ENCODE measurements around the gene ACTN1.

Gene ACTN1

GRCh38 chr14:68955164-68955850 is 23.8 kb downstream of the ACTN1 start:
- Histone ChIP-seq H3K4me3 (ENCODE audit: low read depth, low read length) (no peak overlapping the region), H3K36me3 (ENCODE audit: control insufficient read depth in 1 of 2, insufficient read depth in 2 of 2, low read length in 2 of 2) (peaks cover 35 to 53% of the 10 kb centered on the region in 2 experiments), H3K4me2 (ENCODE audit: low read length) (no peak overlapping the region), H4K8ac (ENCODE audit: low read depth, low read length) (no peak overlapping the region), H3K23ac (ENCODE audit: low read length) (no peak overlapping the region), H2AK5ac (ENCODE audit: low read length) (no peak overlapping the region), H3K79me2 (ENCODE audit: control insufficient read depth, insufficient read depth, low read length, poor library complexity) (peaks cover 69% of the 10 kb centered on the region), H3K27ac (ENCODE audit: low read depth, low read length) (peak overlapping the region; percentile 6), H3K27me3 (ENCODE audit: insufficient read depth, low read length) (no peaks in the 10 kb centered on the region), H3K14ac (ENCODE audit: low read length) (no peak overlapping the region), H3K4ac (ENCODE audit: low read depth, low read length) (peak overlapping the region; percentile 94), H3K18ac (ENCODE audit: low read length) (no peak overlapping the region), H4K91ac (ENCODE audit: low read depth, low read length) (no peak overlapping the region), H2BK120ac (ENCODE audit: insufficient read depth, low read length, poor library complexity) (no peak overlapping the region), H3K79me1 (ENCODE audit: low read length) (peaks cover 22% of the 10 kb centered on the region), H4K12ac (ENCODE audit: low read depth, low read length) (no peak overlapping the region), H2BK12ac (ENCODE audit: low read length) (no peak overlapping the region), H3K4me1 (ENCODE audit: control insufficient read depth in 1 of 2, insufficient read depth in 2 of 2, low read length in 2 of 2) (peaks cover 51 to 54% of the 10 kb centered on the region in 2 experiments), H2AFZ (ENCODE audit: insufficient read depth, low read length, poor library complexity) (no peak overlapping the region), H3K9ac (ENCODE audit: low read length) (no peak overlapping the region), H3K9me3 (ENCODE audit: insufficient read depth, low read depth, low read length) (no peaks in the 10 kb centered on the region), H2BK5ac (ENCODE audit: low read depth, low read length, poor library complexity) (peak overlapping the region; percentile 22)
- DNase-seq = no peak
- no CpG with 5 or more reads among the region's 10 CpGs for WGBS (ENCODE audit: extremely low coverage, insufficient coverage, insufficient read length)

DNA sequence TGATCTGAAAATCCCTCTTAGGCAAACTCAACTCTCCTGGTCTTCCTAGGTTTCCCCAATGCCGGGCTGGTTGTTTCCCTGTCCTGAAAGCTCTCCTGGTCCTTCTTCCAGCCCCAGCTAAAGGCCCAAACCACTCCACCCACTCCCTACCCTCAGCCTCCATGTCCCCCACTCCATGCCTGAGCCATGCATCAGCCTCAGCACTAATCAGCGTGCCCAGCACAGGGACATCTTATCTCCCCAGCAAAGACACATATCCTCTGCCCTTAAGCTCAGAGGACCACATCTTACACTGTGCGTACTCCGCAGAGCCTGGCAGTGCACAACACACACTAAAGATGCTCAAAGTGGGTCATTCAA is 25.9 kb downstream of the ACTN1 start:
- Histone ChIP-seq H2BK12ac (ENCODE audit: low read length) (no peak overlapping the region), H2BK120ac (ENCODE audit: insufficient read depth, low read length, poor library complexity) (no peak overlapping the region), H3K27me3 (ENCODE audit: insufficient read depth, low read length) (no peaks in the 10 kb centered on the region), H3K9ac (ENCODE audit: low read length) (no peak overlapping the region), H3K4me3 (ENCODE audit: low read depth, low read length) (no peak overlapping the region), H3K14ac (ENCODE audit: low read length) (peak overlapping the region; percentile 65), H3K23ac (ENCODE audit: low read length) (no peak overlapping the region), H2AK5ac (ENCODE audit: low read length) (no peak overlapping the region), H3K4ac (ENCODE audit: low read depth, low read length) (peak overlapping the region; percentile 80), H3K4me1 (ENCODE audit: control insufficient read depth in 1 of 2, insufficient read depth in 2 of 2, low read length in 2 of 2) (peaks cover 60 to 63% of the 10 kb centered on the region in 2 experiments), H3K9me3 (ENCODE audit: insufficient read depth, low read depth, low read length) (no peaks in the 10 kb centered on the region), H3K4me2 (ENCODE audit: low read length) (no peak overlapping the region), H3K27ac (ENCODE audit: low read depth, low read length) (peak overlapping the region; percentile 31), H4K8ac (ENCODE audit: low read depth, low read length) (no peak overlapping the region), H3K79me1 (ENCODE audit: low read length) (peaks cover 27% of the 10 kb centered on the region), H3K79me2 (ENCODE audit: control insufficient read depth, insufficient read depth, low read length, poor library complexity) (peaks cover 73% of the 10 kb centered on the region), H3K36me3 (ENCODE audit: control insufficient read depth in 1 of 2, insufficient read depth in 2 of 2, low read length in 2 of 2) (peaks cover 32 to 50% of the 10 kb centered on the region in 2 experiments), H2AFZ (ENCODE audit: insufficient read depth, low read length, poor library complexity) (no peak overlapping the region), H4K91ac (ENCODE audit: low read depth, low read length) (no peak overlapping the region), H4K12ac (ENCODE audit: low read depth, low read length) (no peak overlapping the region), H3K18ac (ENCODE audit: low read length) (peak overlapping the region; percentile 53), H2BK5ac (ENCODE audit: low read depth, low read length, poor library complexity) (no peak overlapping the region)
- DNase-seq = peak; percentile 71 to 79
- no CpG with 5 or more reads among the region's 4 CpGs for WGBS (ENCODE audit: extremely low coverage, insufficient coverage, insufficient read length)

- H3K18ac ChIP-seq (ENCODE audit: low read length) = peak overlapping the region; percentile 28
- no peak overlapping the region for H4K8ac ChIP-seq (ENCODE audit: low read depth, low read length)
These were observed 26.4 kb downstream of the ACTN1 start for GRCh38 chr14:68952531-68953195.

DNA sequence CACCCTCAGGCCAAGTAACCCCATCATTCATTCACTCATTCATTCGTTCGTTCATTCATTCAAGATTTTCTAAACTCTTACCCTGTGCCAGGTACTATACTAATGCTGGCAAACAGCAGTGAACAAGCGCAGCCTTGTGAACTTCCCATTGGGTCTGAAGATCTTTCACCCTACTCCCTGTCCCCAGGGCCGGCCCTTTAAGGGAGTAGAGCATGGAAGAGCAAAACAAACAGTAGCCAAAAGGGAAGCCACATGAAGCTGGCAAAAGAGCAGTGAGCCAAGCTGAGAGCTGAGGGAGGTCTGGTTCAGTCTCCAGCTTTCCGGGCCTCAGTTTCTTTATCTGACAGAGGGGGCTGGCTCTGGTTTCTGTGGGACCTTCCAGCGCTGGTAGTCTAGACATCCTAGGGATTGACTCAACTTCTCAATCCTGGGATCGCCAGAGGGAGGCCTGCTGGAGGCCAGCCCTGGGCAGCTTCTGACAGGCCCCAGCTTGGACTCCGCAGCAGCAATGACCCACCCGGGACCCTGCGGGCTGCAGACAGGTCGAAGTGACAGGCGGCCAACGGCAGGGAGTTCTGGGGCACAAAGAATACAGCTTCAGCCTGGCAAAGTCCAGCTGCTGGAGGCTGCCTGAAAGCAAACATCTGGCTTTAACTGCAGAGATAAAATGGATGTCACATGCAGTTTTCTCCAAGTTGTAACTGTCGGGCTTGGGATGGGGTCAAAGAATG is 27.1 kb downstream of the ACTN1 start:
- no peak overlapping the region for H2BK120ac ChIP-seq (ENCODE audit: insufficient read depth, low read length, poor library complexity)
- no peak for DNase-seq
- peak overlapping the region; percentile 4 for H2BK12ac ChIP-seq (ENCODE audit: low read length)
- no peak overlapping the region for H4K12ac ChIP-seq (ENCODE audit: low read depth, low read length)
- no peak overlapping the region for H2AFZ ChIP-seq (ENCODE audit: insufficient read depth, low read length, poor library complexity)
- no peaks in the 10 kb centered on the region for H3K27me3 ChIP-seq (ENCODE audit: insufficient read depth, low read length)
- no peak overlapping the region for H3K23ac ChIP-seq (ENCODE audit: low read length)
- H4K8ac ChIP-seq (ENCODE audit: low read depth, low read length) = no peak overlapping the region
- peak overlapping the region; percentile 38 for H3K14ac ChIP-seq (ENCODE audit: low read length)
- no peak overlapping the region for H3K18ac ChIP-seq (ENCODE audit: low read length)
- H3K4me3 ChIP-seq (ENCODE audit: low read depth, low read length) = no peak overlapping the region
- peak overlapping the region; percentile 80 for H3K4ac ChIP-seq (ENCODE audit: low read depth, low read length)
- WGBS (ENCODE audit: extremely low coverage, insufficient coverage, insufficient read length) = no CpG with 5 or more reads among the region's 14 CpGs
- peaks cover 66% of the 10 kb centered on the region for H3K79me2 ChIP-seq (ENCODE audit: control insufficient read depth, insufficient read depth, low read length, poor library complexity)
- H3K9me3 ChIP-seq (ENCODE audit: insufficient read depth, low read depth, low read length) = no peaks in the 10 kb centered on the region
- H4K91ac ChIP-seq (ENCODE audit: low read depth, low read length) = peak overlapping the region; percentile 85
- H3K27ac ChIP-seq (ENCODE audit: low read depth, low read length) = peak overlapping the region; percentile 79
- H3K9ac ChIP-seq (ENCODE audit: low read length) = no peak overlapping the region
- peaks cover 27% of the 10 kb centered on the region for H3K79me1 ChIP-seq (ENCODE audit: low read length)
- H3K4me2 ChIP-seq (ENCODE audit: low read length) = no peak overlapping the region
- peak overlapping the region; percentile 79 for H2BK5ac ChIP-seq (ENCODE audit: low read depth, low read length, poor library complexity)
- H3K36me3 ChIP-seq (ENCODE audit: control insufficient read depth in 1 of 2, insufficient read depth in 2 of 2, low read length in 2 of 2) = peaks cover 21 to 42% of the 10 kb centered on the region in 2 experiments
- H2AK5ac ChIP-seq (ENCODE audit: low read length) = no peak overlapping the region
- H3K4me1 ChIP-seq (ENCODE audit: control insufficient read depth in 1 of 2, insufficient read depth in 2 of 2, low read length in 2 of 2) = peaks cover 53 to 67% of the 10 kb centered on the region in 2 experiments

More at GRCh38 chr14:68952531-68953195, 26.4 kb downstream of the ACTN1 start:
- Histone ChIP-seq H4K12ac (ENCODE audit: low read depth, low read length) (no peak overlapping the region), H2BK5ac (ENCODE audit: low read depth, low read length, poor library complexity) (peak overlapping the region; percentile 62), H3K27me3 (ENCODE audit: insufficient read depth, low read length) (no peaks in the 10 kb centered on the region), H2BK120ac (ENCODE audit: insufficient read depth, low read length, poor library complexity) (no peak overlapping the region), H2AK5ac (ENCODE audit: low read length) (no peak overlapping the region), H3K14ac (ENCODE audit: low read length) (no peak overlapping the region), H3K36me3 (ENCODE audit: control insufficient read depth in 1 of 2, insufficient read depth in 2 of 2, low read length in 2 of 2) (peaks cover 27 to 46% of the 10 kb centered on the region in 2 experiments), H3K23ac (ENCODE audit: low read length) (no peak overlapping the region), H3K4me1 (ENCODE audit: control insufficient read depth in 1 of 2, insufficient read depth in 2 of 2, low read length in 2 of 2) (peaks cover 59 to 66% of the 10 kb centered on the region in 2 experiments), H3K4me2 (ENCODE audit: low read length) (no peak overlapping the region), H3K9ac (ENCODE audit: low read length) (no peak overlapping the region), H3K27ac (ENCODE audit: low read depth, low read length) (peak overlapping the region; percentile 79), H2BK12ac (ENCODE audit: low read length) (no peak overlapping the region), H3K4me3 (ENCODE audit: low read depth, low read length) (no peak overlapping the region), H4K91ac (ENCODE audit: low read depth, low read length) (peak overlapping the region; percentile 18), H2AFZ (ENCODE audit: insufficient read depth, low read length, poor library complexity) (no peak overlapping the region), H3K79me2 (ENCODE audit: control insufficient read depth, insufficient read depth, low read length, poor library complexity) (peaks cover 72% of the 10 kb centered on the region), H3K79me1 (ENCODE audit: low read length) (peaks cover 27% of the 10 kb centered on the region), H3K4ac (ENCODE audit: low read depth, low read length) (peak overlapping the region; percentile 80), H3K9me3 (ENCODE audit: insufficient read depth, low read depth, low read length) (no peaks in the 10 kb centered on the region)
- WGBS (ENCODE audit: extremely low coverage, insufficient coverage, insufficient read length) = no CpG with 5 or more reads among the region's 12 CpGs
- DNase-seq = no peak
